Motor neuron (in vitro differentiated cells): ENCODE measurements around the gene SLC43A2. TPM values are rescaled to one million over a fixed set of nuclear protein-coding genes. Genes with fewer than 3 reads are reported as not detected.

Experiments used
- ATAC-seq, 8 experiments: fragments of 200-7000 bp; cut with Tn5 transposase; replicated peaks in 6 of 8; 2 replicates each; pipeline ENCODE4 v1.8.0; 2021; ENCODE audit warnings: mild to moderate bottlenecking in 8 of 8, moderate library complexity in 8 of 8
- H3K27ac ChIP-seq, 2 donors: fragments of 250-450 bp; sonication (Bioruptor Pico); 2 replicates each; pipeline ENCODE4 v1.9.0; 2021; ENCODE audit warnings: antibody characterized with exemption in 2 of 2, mild to moderate bottlenecking in 2 of 2, moderate library complexity in 1 of 2
- H3K4me1 ChIP-seq, 2 donors: fragments of 250-450 bp; sonication (Bioruptor Pico); replicated peaks in 1 of 2; 2 replicates each; pipeline ENCODE4 v1.6.1; 2021; ENCODE audit warnings: antibody characterized with exemption in 2 of 2, mild to moderate bottlenecking in 2 of 2, moderate library complexity in 1 of 2
- H3K4me3 ChIP-seq, 5 donors: fragments of 250-450 bp; sonication (Bioruptor Pico); 2 replicates each; pipeline ENCODE4 v1.9.0; 2021; ENCODE audit warnings: antibody characterized with exemption in 5 of 5, mild to moderate bottlenecking in 5 of 5, moderate library complexity in 4 of 5
- WGBS, 10 experiments: fragments of 450-650 bp; shearing (Covaris generic); methylation state at CpG; one replicate each; pipeline ENCODE4 v1.0.0; 2022; 5-methylcytosine and 5-hydroxymethylcytosine counted together
- in situ Hi-C, 9 experiments: fragments of 400-800 bp; cut with MboI; loops; one replicate each; pipeline ENCODE4 v1.15.0; 2021; ENCODE audit warnings: low sequenced_read_pairs in 9 of 9, low pct_unique_long_range_greater_than_20kb in 2 of 9; ENCODE audit not compliant: unreplicated experiment in 9 of 9
- total RNA-seq, 8 experiments: library from RNA; unstranded; fragments of 300-600 nt; gene quantifications; 2 replicates each; pipeline versions ENCODE4 v1.2.3 to v1.2.4, GENCODE V29; 2022

The SLC43A2 gene
- total RNA-seq, 8 experiments from 2014 or later, result 7.2 to 33.3 (median 25.2) TPM

GRCh38 chr17:1559047-1560043, 69.3 kb downstream of the SLC43A2 start:
- in situ Hi-C loops, result no loop called here
- peaks cover 24% of the 10 kb centered on the region in 2 donors for H3K4me1 ChIP-seq
- H3K4me3 ChIP-seq, result peak overlapping the region in 2 of 5 donors; percentile 7 to 67
- no peak for ATAC-seq
- no peak overlapping the region for H3K27ac ChIP-seq
- WGBS, 10 experiments, result 17 to 100% (median 63%) methylated on average over 1 to 5 of the region's 10 CpGs; no CpG with 5 or more reads in 3 of the 10 experiments

GRCh38 chr17:1558401-1558800, 70.2 kb downstream of the SLC43A2 start:
- in situ Hi-C loops, result no loop called here
- Histone ChIP-seq H3K27ac (no peak overlapping the region), H3K4me1 (peaks cover 24% of the 10 kb centered on the region in 2 donors), H3K4me3 (no peak overlapping the region)
- no peak for ATAC-seq
- 40 to 100% (median 71%) methylated on average over 1 to 2 of the region's 3 CpGs; no CpG with 5 or more reads in 5 of the 10 experiments for WGBS, 10 experiments

- WGBS, 10 experiments, result 17 to 100% (median 93%) methylated on average over 1 to 16 of the region's 22 CpGs; no CpG with 5 or more reads in 3 of the 10 experiments
- in situ Hi-C loops, result no loop called here
- peaks cover 24% of the 10 kb centered on the region in 2 donors for H3K4me1 ChIP-seq
- ATAC-seq, result peak in 2 of 8 experiments; percentile 12 to 68
- H3K4me3 ChIP-seq, result no peak overlapping the region
- H3K27ac ChIP-seq, result no peak overlapping the region
Observed at GRCh38 chr17:1557355-1558095, 71.1 kb downstream of the SLC43A2 start.

GRCh38 chr17:1555651-1556471, 72.8 kb downstream of the SLC43A2 start:
- no peak for ATAC-seq
- Histone ChIP-seq H3K4me1 (peaks cover 20 to 21% of the 10 kb centered on the region in 2 donors), H3K4me3 (no peak overlapping the region), H3K27ac (no peak overlapping the region)
- WGBS, 10 experiments, result 72 to 95% (median 88%) methylated on average over 3 to 13 of the region's 15 CpGs; no CpG with 5 or more reads in 1 of the 10 experiments
- in situ Hi-C loops, result no loop called here

GRCh38 chr17:1554751-1555540, 73.7 kb downstream of the SLC43A2 start:
- in situ Hi-C loops, result no loop called here
- ATAC-seq, result no peak
- H3K4me1 ChIP-seq, result peaks cover 11% of the 10 kb centered on the region in 2 donors
- H3K4me3 ChIP-seq, result no peak overlapping the region
- H3K27ac ChIP-seq, result no peak overlapping the region
- 29 to 100% (median 74%) methylated on average over 1 to 7 of the region's 9 CpGs for WGBS, 10 experiments

- ATAC-seq, result no peak
- H3K27ac ChIP-seq, result no peak overlapping the region
- no peaks in the 10 kb centered on the region for H3K4me1 ChIP-seq
- 79 to 100% (median 96%) methylated on average over 2 to 11 of the region's 12 CpGs; no CpG with 5 or more reads in 2 of the 10 experiments for WGBS, 10 experiments
- in situ Hi-C loops, result no loop called here
- H3K4me3 ChIP-seq, result no peak overlapping the region
Observed at GRCh38 chr17:1553354-1554266, 75.0 kb downstream of the SLC43A2 start.

GRCh38 chr17:1552932-1553331, 75.7 kb downstream of the SLC43A2 start:
- no peak overlapping the region for H3K27ac ChIP-seq
- WGBS, 10 experiments, result 86 to 100% (median 100%) methylated on average over 1 to 8 of the region's 11 CpGs; no CpG with 5 or more reads in 3 of the 10 experiments
- in situ Hi-C loops, result no loop called here
- ATAC-seq, result no peak
- H3K4me1 ChIP-seq, result no peaks in the 10 kb centered on the region
- no peak overlapping the region for H3K4me3 ChIP-seq

- in situ Hi-C loops, result no loop called here
Observed at GRCh38 chr17:1551741-1552140, 76.9 kb downstream of the SLC43A2 start.

GRCh38 chr17:1548032-1548431, 80.6 kb downstream of the SLC43A2 start:
- 80 to 98% (median 92%) methylated on average over 2 to 12 of the region's 18 CpGs; no CpG with 5 or more reads in 4 of the 10 experiments for WGBS, 10 experiments
- Histone ChIP-seq H3K4me1 (no peaks in the 10 kb centered on the region), H3K4me3 (no peak overlapping the region), H3K27ac (no peak overlapping the region)
- no peak for ATAC-seq
- in situ Hi-C loops, result no loop called here

More at GRCh38 chr17:1551741-1552140, 76.9 kb downstream of the SLC43A2 start:
- ATAC-seq, result no peak
- WGBS, 10 experiments, result 86 to 100% (median 95%) methylated on average over 1 to 7 of the region's 12 CpGs; no CpG with 5 or more reads in 7 of the 10 experiments
- H3K27ac ChIP-seq, result no peak overlapping the region
- H3K4me1 ChIP-seq, result no peaks in the 10 kb centered on the region
- no peak overlapping the region for H3K4me3 ChIP-seq

- no peaks in the 10 kb centered on the region for H3K4me1 ChIP-seq
- no peak for ATAC-seq
- in situ Hi-C loops, result no loop called here
- 88 to 100% (median 98%) methylated on average over 1 to 4 of the region's 6 CpGs; no CpG with 5 or more reads in 3 of the 10 experiments for WGBS, 10 experiments
- H3K27ac ChIP-seq, result no peak overlapping the region
- H3K4me3 ChIP-seq, result no peak overlapping the region
Observed at GRCh38 chr17:1546292-1546922, 82.2 kb downstream of the SLC43A2 start.

GRCh38 chr17:1545618-1546017, 83.0 kb downstream of the SLC43A2 start:
- WGBS, 10 experiments, result 75 to 97% (median 90%) methylated on average over 2 to 8 of the region's 9 CpGs; no CpG with 5 or more reads in 1 of the 10 experiments
- in situ Hi-C loops, result no loop called here
- Histone ChIP-seq H3K27ac (no peak overlapping the region), H3K4me3 (no peak overlapping the region), H3K4me1 (no peaks in the 10 kb centered on the region)
- peak in 2 of 8 experiments; percentile 44 to 83 for ATAC-seq
